ENCODE measurements around the gene TNFRSF12A. TPM values are rescaled to one million over a fixed set of nuclear protein-coding genes. Genes with fewer than 3 reads are reported as not detected.

TNFRSF12A gene
- total and polyA plus RNA-seq, 2 of the 4 experiments (the other 2 are of a cell fraction): 103 to 304 TPM

DNA sequence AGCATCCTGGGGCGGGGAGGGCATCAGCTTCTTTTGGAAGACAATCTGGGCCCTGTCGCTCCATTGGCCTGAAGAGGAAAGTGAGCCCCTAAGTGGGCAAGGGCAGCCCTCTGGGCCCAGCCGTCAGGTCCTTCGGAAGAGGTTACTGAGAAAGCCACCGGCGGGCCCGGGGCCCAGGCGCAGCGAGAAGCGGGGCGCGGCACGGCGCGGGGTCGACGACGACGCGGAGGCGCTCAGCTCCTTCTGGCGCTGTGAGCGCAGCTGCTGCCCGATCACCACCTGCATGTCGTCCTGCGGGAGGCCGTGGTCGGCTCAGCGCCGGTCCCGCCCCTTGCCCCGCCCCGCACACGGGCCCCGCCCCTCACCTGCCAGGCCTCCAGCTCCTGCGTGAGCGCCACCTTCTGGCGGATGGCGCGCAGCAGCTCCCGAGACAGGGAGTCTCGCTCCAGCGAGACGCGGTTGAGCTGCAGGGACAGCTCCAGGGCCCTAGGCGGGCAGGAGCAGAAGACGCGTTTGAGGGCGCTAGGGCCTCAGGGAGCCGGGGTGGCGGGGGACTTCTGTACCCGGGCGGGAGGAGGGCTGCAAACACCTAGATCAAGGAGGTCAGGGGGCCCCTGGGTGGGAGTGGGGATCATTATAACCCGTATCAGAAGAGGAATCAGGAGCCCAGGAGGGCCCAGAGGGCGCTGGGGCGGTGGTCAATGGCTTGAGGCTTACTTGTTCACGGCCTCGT is 8.0 kb downstream of the TNFRSF12A start (continued):
- no peak for TF ChIP-seq CEBPB (IDR thresholded peaks at IDR 0.05; ENCODE audit: low read depth, low read length)

DNA sequence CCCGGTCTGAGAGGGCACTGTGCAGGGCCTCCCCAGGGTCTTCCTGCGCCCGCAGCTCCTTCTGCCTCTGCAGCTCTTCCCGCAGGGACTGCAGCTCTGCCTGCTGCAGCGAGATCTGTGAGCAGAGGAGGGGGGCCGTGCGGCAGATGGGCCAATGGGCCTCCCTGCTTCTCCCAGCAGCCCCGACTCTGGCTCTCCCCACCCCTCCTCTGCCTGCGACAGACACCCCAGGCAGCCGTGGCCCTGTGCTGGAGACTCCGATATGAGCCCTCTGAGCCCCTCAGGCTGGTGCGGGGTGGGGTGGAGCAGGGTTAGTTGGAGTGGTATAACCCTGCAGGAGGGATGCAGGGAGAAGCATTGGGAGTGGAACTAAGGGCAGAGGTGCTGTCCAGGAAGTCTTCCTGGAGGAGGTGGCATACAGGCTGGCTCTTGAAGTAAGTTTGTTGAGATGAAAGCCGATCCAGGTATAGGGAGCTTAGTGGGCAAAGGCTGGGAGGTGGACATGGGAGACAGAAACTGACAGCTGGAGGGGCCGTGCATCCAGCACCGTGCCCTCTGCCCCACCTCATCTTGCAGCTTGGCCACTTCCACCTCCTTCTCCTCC is 8.7 kb downstream of the TNFRSF12A start:
- Histone ChIP-seq H3K9ac (ENCODE audit: low read depth, low read length) (no peak overlapping the region), H2BK5ac (ENCODE audit: low read depth, low read length, poor library complexity, severe bottlenecking) (no peak overlapping the region), H3K4ac (ENCODE audit: low read depth, low read length) (peak overlapping the region; percentile 57; the same call in 1 of the 2 replicates), H4K8ac (ENCODE audit: low read depth in 2 of 2, low read length in 2 of 2) (no peak overlapping the region; a peak in 1 of 4 replicates), H4K5ac (ENCODE audit: low read depth, low read length) (no peak overlapping the region), H3K56ac (ENCODE audit: extremely low read depth, insufficient read depth, low read length) (no peak overlapping the region), H3K36me3 (ENCODE audit: control insufficient read depth, insufficient read depth, low read length) (peaks cover 11% of the 10 kb centered on the region; the same call in 1 of the 2 replicates), H3K9me1 (ENCODE audit: insufficient read depth, low read length) (no peaks in the 10 kb centered on the region), H3K27me3 (ENCODE audit: control insufficient read depth, insufficient read depth, low read length) (peaks cover 29% of the 10 kb centered on the region), H2AFZ (replicated peaks; ENCODE audit: low read length, poor library complexity) (peak overlapping the region; percentile 41), H4K91ac (ENCODE audit: insufficient read depth, low read depth, low read length) (no peak overlapping the region; the same call in 1 of the 2 replicates), H3K27ac (ENCODE audit: insufficient read depth, low read length) (no peak overlapping the region), H2BK120ac (ENCODE audit: low read depth, low read length) (no peak overlapping the region), H2AK9ac (replicated peaks; ENCODE audit: low read depth, low read length, poor library complexity) (peak overlapping the region; percentile 67), H3K4me1 (ENCODE audit: control insufficient read depth, insufficient read depth, low read length) (no peaks in the 10 kb centered on the region), H3K79me1 (ENCODE audit: low read depth in 1 of 2, low read length in 2 of 2) (peaks cover 0 to 3% of the 10 kb centered on the region in 2 experiments; a peak in 1 of 4 replicates), H3K4me2 (ENCODE audit: low read depth, low read length) (no peak overlapping the region), H3K18ac (ENCODE audit: low read depth, low read length) (no peak overlapping the region), H3K4me3 (ENCODE audit: insufficient read depth, low read depth, low read length) (no peak overlapping the region), H3K23ac (ENCODE audit: low read depth, low read length) (no peak overlapping the region), H2BK20ac (ENCODE audit: low read depth, low read length) (no peak overlapping the region), H3K14ac (replicated peaks; ENCODE audit: low read depth, low read length) (no peak overlapping the region), H3K9me3 (ENCODE audit: control insufficient read depth, insufficient read depth, low read length) (no peaks in the 10 kb centered on the region), H4K20me1 (ENCODE audit: insufficient read depth, low read length) (peaks cover 7% of the 10 kb centered on the region), H2AK5ac (ENCODE audit: low read depth, low read length) (peak overlapping the region; percentile 48; the same call in 1 of the 2 replicates), H2BK15ac (ENCODE audit: low read depth, low read length) (no peak overlapping the region)
- intact Hi-C loops (cut with micrococcal nuclease) (no loop called here), dilution Hi-C loops (cut with HindIII; ENCODE audit: low sequenced_read_pairs, unreplicated experiment) (no loop called here), in situ Hi-C loops (cut with MboI; ENCODE audit: low sequenced_read_pairs) (no loop called here)
- WGBS, 2 experiments (ENCODE audit: extremely low coverage in 2 of 2, insufficient read length in 1 of 2): 42% methylated on average over 5 of the region's 15 CpGs; no CpG with 5 or more reads in 1 of the 2 experiments
- ATAC-seq (ENCODE audit: low read depth) (no peak), DNase-seq (no peak)
- TF ChIP-seq BHLHE40 (IDR thresholded peaks at IDR 0.05; ENCODE audit: low read depth, low read length) (no peak), POLR2A (IDR thresholded peaks at IDR 0.05; ENCODE audit: low read depth, low read length) (peak; percentile 11), CHD1 (IDR thresholded peaks at IDR 0.05; ENCODE audit: low read depth, low read length) (no peak), FOS (IDR thresholded peaks at IDR 0.05; ENCODE audit: low read depth, low read length) (no peak), RAD21 (IDR thresholded peaks at IDR 0.05; ENCODE audit: low read length) (no peak)
- TF ChIP-seq, protein P1, sequence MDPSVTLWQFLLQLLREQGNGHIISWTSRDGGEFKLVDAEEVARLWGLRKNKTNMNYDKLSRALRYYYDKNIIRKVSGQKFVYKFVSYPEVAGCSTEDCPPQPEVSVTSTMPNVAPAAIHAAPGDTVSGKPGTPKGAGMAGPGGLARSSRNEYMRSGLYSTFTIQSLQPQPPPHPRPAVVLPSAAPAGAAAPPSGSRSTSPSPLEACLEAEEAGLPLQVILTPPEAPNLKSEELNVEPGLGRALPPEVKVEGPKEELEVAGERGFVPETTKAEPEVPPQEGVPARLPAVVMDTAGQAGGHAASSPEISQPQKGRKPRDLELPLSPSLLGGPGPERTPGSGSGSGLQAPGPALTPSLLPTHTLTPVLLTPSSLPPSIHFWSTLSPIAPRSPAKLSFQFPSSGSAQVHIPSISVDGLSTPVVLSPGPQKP (IDR thresholded peaks at IDR 0.05; ENCODE audit: borderline replicate concordance, low read depth, low read length): no peak
- no TSS peak for BruUV-seq (replicated peaks)
- CTCF ChIA-PET: interaction anchor here (0.7 to 1.8 kb wide), 4 partner anchors 10 to 100 kb away, joined by 3 to 7 read pairs (median 4); no protein-coding TSS in a partner anchor
- POLR2A ChIA-PET (ENCODE audit: unreplicated experiment): no interaction called here

Measured in IMR-90 (cell line).